ENCODE results near the gene VDAC1. TPM values are rescaled to one million over a fixed set of nuclear protein-coding genes. Genes with fewer than 3 reads are reported as not detected.

The VDAC1 gene
- total and polyA plus RNA-seq, 2 of the 8 experiments (the other 6 are each of a cell fraction or from before 2014, with no cell fraction given) = 111 to 301 TPM

- H3K18ac ChIP-seq (ENCODE audit: extremely low read depth, low read length) = no peak overlapping the region
- H2BK120ac ChIP-seq (replicated peaks; ENCODE audit: low read depth, low read length) = no peak overlapping the region
- no peak overlapping the region for H3K4ac ChIP-seq (replicated peaks; ENCODE audit: insufficient read length, low read depth, low read length)
- no peaks in the 10 kb centered on the region for H3K79me1 ChIP-seq (ENCODE audit: low read depth, low read length)
- no peaks in the 10 kb centered on the region for H3K9me3 ChIP-seq (ENCODE audit: insufficient read depth in 2 of 2, low read depth in 1 of 2, low read length in 1 of 2)
- ChIA-PET POLR2A (ENCODE audit: partially characterized antibody) (no interaction called here), CTCF (ENCODE audit: partially characterized antibody) (interaction anchor here (0.7 to 1.0 kb wide), 2 partner anchors 17 to 55 kb away, joined by 3 to 6 read pairs; no protein-coding TSS in a partner anchor)
- H2AK5ac ChIP-seq (ENCODE audit: low read depth, low read length) = no peak overlapping the region; the same call in 1 of the 2 replicates
- no peak overlapping the region for H4K5ac ChIP-seq (ENCODE audit: insufficient read length, low read depth, low read length)
- no peak overlapping the region for H3K4me2 ChIP-seq (ENCODE audit: insufficient read depth in 1 of 2, low read depth in 2 of 2, low read length in 2 of 2)
- H3K27me3 ChIP-seq (replicated peaks in 1 of 4; ENCODE audit: control insufficient read depth in 3 of 4, extremely low read depth in 1 of 4, insufficient read depth in 3 of 4, low read length in 3 of 4) = no peaks in the 10 kb centered on the region
- no peaks in the 10 kb centered on the region for H3K36me3 ChIP-seq (ENCODE audit: control insufficient read depth in 2 of 4, insufficient read depth in 4 of 4, low read length in 3 of 4)
- H4K8ac ChIP-seq (ENCODE audit: extremely low read depth, insufficient read depth, low read length) = no peak overlapping the region
- no peak overlapping the region for H2BK20ac ChIP-seq (ENCODE audit: low read length)
- no peak overlapping the region for H2BK5ac ChIP-seq (ENCODE audit: low read depth, low read length)
- no peak overlapping the region for H2BK12ac ChIP-seq (ENCODE audit: low read depth, low read length)
- no peak overlapping the region for H3K14ac ChIP-seq (ENCODE audit: insufficient read length)
- no peaks in the 10 kb centered on the region for H4K20me1 ChIP-seq (replicated peaks in 1 of 2; ENCODE audit: control insufficient read depth in 1 of 2, insufficient read depth in 2 of 2, low read length in 2 of 2)
- no peaks in the 10 kb centered on the region for H3K23me2 ChIP-seq (ENCODE audit: low read depth, low read length)
- H2BK15ac ChIP-seq (ENCODE audit: low read length) = no peak overlapping the region
- no peak overlapping the region for H3K27ac ChIP-seq (ENCODE audit: low read depth, low read length)
- H3K56ac ChIP-seq (replicated peaks; ENCODE audit: insufficient read length, low read depth, low read length) = no peak overlapping the region
- no peak overlapping the region for H4K91ac ChIP-seq (replicated peaks; ENCODE audit: insufficient read length, low read length)
- DNase-seq (ENCODE audit: low read depth in 1 of 2, low spot score in 2 of 2) (no peak), FAIRE-seq (no peak)
- 93% methylated on average over 4 of the region's 4 CpGs; no CpG with 5 or more reads in 1 of the 2 experiments for WGBS, 2 experiments (ENCODE audit: extremely low coverage in 1 of 2, insufficient coverage in 1 of 2, insufficient read length in 1 of 2, insufficient replicate concordance in 2 of 2, low coverage in 1 of 2, low lambda C conversion rate in 2 of 2, missing lambda C conversion rate in 1 of 2)
- no peak overlapping the region for H3K23ac ChIP-seq (ENCODE audit: insufficient read length)
- no peak overlapping the region for H3K4me3 ChIP-seq (ENCODE audit: extremely low read depth in 1 of 4, insufficient read depth in 2 of 4, low read depth in 3 of 4, low read length in 4 of 4)
- no peak overlapping the region for H2AFZ ChIP-seq (ENCODE audit: low read length)
- H3K9ac ChIP-seq (replicated peaks in 1 of 4; ENCODE audit: extremely low read depth in 1 of 4, low read depth in 3 of 4, low read length in 3 of 4) = no peak overlapping the region
- peaks cover 0 to 5% (median 2%) of the 10 kb centered on the region in 4 experiments; a peak in 3 of 7 replicates for H3K4me1 ChIP-seq (replicated peaks in 1 of 4; ENCODE audit: control insufficient read depth in 3 of 4, insufficient read depth in 4 of 4, low read length in 3 of 4)
- no peaks in the 10 kb centered on the region for H3K79me2 ChIP-seq (ENCODE audit: control insufficient read depth in 1 of 2, insufficient read depth in 2 of 2, low read length in 2 of 2)
- TF ChIP-seq TCF12 (IDR thresholded peaks at IDR 0.05; ENCODE audit: low read depth, low read length) (no peak), CBX5 (IDR thresholded peaks at IDR 0.05; ENCODE audit: low read depth, low read length) (no peak), POLR2A (IDR thresholded peaks at IDR 0.05; ENCODE audit: control extremely low read depth in 1 of 2, low read depth in 2 of 2, low read length in 2 of 2) (no peak), FOSL1 (IDR thresholded peaks at IDR 0.05; ENCODE audit: insufficient read depth, low read depth, low read length) (no peak), SP1 (IDR thresholded peaks at IDR 0.05; ENCODE audit: low read depth, low read length) (no peak), EGR1 (IDR thresholded peaks at IDR 0.05; ENCODE audit: borderline replicate concordance, low read depth, low read length) (no peak), JUN (IDR thresholded peaks at IDR 0.05; ENCODE audit: low read depth, low read length) (no peak), CHD1 (IDR thresholded peaks at IDR 0.05; ENCODE audit: low read depth, low read length) (no peak), CHD2 (IDR thresholded peaks at IDR 0.05; ENCODE audit: low read length) (no peak), PHF8 (conservative IDR thresholded peaks at IDR 0.05; ENCODE audit: low read depth, low read length) (no peak), BACH1 (IDR thresholded peaks at IDR 0.05; ENCODE audit: low read length) (no peak), GTF2F1 (IDR thresholded peaks at IDR 0.05; ENCODE audit: borderline replicate concordance, low read depth, low read length) (no peak), JUND (IDR thresholded peaks at IDR 0.05; ENCODE audit: low read length) (no peak), HDAC2 (IDR thresholded peaks at IDR 0.05; ENCODE audit: borderline replicate concordance in 1 of 2, low read depth in 2 of 2, low read length in 2 of 2) (no peak)
These were observed 17.6 kb upstream of the VDAC1 start for GRCh38 chr5:134022333-134022732.

All from H1 (cell line).